HepG2 (cell line): ENCODE data around the gene GJD3. TPM values are rescaled to one million over a fixed set of nuclear protein-coding genes. Genes with fewer than 3 reads are reported as not detected.
A peak's percentile ranks its signal among the peaks of the same experiment; 100 is the strongest.

Experiments used
- ATAC-seq: fragments of 200-7000 bp; cut with Tn5 transposase; 3 replicates; pipeline ENCODE4 v1.9.1; 2020; ENCODE audit warnings: mild to moderate bottlenecking, moderate library complexity
- BruUV-seq: library from RNA; stranded (reverse); fragments of 400-500 nt; replicated peaks from 2 replicates; lab custom pipeline; 2021; lab: Mats Ljungman, UMichigan
- CTCF ChIA-PET: fragments of 300-600 bp; formaldehyde crosslinking; extraction: SDS; loops from one replicate; lab custom pipeline; 2021; ENCODE audit warnings: low total read pairs, inconsistent platforms, low intra/inter-chr PET ratio; lab: Yijun Ruan, JAX
- POLR2A ChIA-PET: fragments of 350-600 bp; sonication (Branson Sonifier 250); formaldehyde crosslinking; loops from one replicate; lab custom pipeline; 2020; ENCODE audit warnings: antibody characterized with exemption, inconsistent platforms; lab: Yijun Ruan, JAX
- DNase-seq: peaks from one replicate; pipeline ENCODE4 v3.0.0-alpha.2; 2015; ENCODE audit warnings: low spot score
- FAIRE-seq: peaks from 3 replicates; lab custom pipeline; 2011; peaks lifted over from hg19 to GRCh38; lab: Jason Lieb, UNC
- H2AFZ ChIP-seq: one replicate; pipeline ENCODE4 v1.6.1; 2011; ENCODE audit warnings: low read length, inconsistent platforms
- H3K27ac ChIP-seq: fragments of 300-600 bp; 3 replicates; pipeline ENCODE4 v1.8.0; 2011; ENCODE audit warnings: mixed run types, mild to moderate bottlenecking, mixed read lengths, low read length, inconsistent platforms; ENCODE audit not compliant: insufficient read depth; ENCODE audit errors: extremely low read length
- H3K27me3 ChIP-seq, 2 experiments: fragments of 200-600 bp in 1 of 2; 2 replicates in 1 of 2; 3 replicates in 1 of 2; pipeline versions ENCODE4 v1.6.0 to v1.8.0; 2011; ENCODE audit warnings: low read length in 2 of 2, mild to moderate bottlenecking in 2 of 2, moderate library complexity in 2 of 2, inconsistent platforms in 1 of 2; ENCODE audit not compliant: insufficient read depth in 2 of 2, control insufficient read depth in 1 of 2
- H3K36me3 ChIP-seq, 2 experiments: fragments of 200-600 bp in 1 of 2; replicated peaks in 1 of 2; 2 replicates in 1 of 2; 3 replicates in 1 of 2; pipeline versions ENCODE4 v1.5.1 to v1.8.0; 2011; ENCODE audit warnings: low read length in 2 of 2, inconsistent platforms in 1 of 2; ENCODE audit not compliant: insufficient read depth in 2 of 2, control insufficient read depth in 1 of 2
- H3K4me1 ChIP-seq: 2 replicates; pipeline ENCODE4 v1.5.1; 2012; ENCODE audit warnings: low read length, inconsistent platforms; ENCODE audit not compliant: insufficient read depth
- H3K4me2 ChIP-seq: 2 replicates; pipeline ENCODE4 v1.6.0; 2011; ENCODE audit warnings: low read depth, low read length, inconsistent platforms
- H3K4me3 ChIP-seq, 3 experiments: fragments of 200-600 bp in 1 of 3; sonication (generic), shearing (Covaris generic) in 1 of 3; replicated peaks in 1 of 3; 2 replicates each; pipeline ENCODE4 v1.5.1; 2011 to 2016; ENCODE audit warnings: low read length in 3 of 3, inconsistent platforms in 2 of 3, low read depth in 2 of 3, mild to moderate bottlenecking in 2 of 3, control low read depth in 1 of 3, mixed read lengths in 1 of 3; ENCODE audit not compliant: insufficient read depth in 1 of 3
- H3K79me2 ChIP-seq: one replicate; pipeline ENCODE4 v1.6.1; 2011; ENCODE audit warnings: low read length, inconsistent platforms; ENCODE audit not compliant: insufficient read depth
- H3K9ac ChIP-seq: 2 replicates; pipeline ENCODE4 v1.6.0; 2011; ENCODE audit warnings: mild to moderate bottlenecking, low read depth, low read length, inconsistent platforms; ENCODE audit not compliant: insufficient read depth
- H3K9me3 ChIP-seq: 2 replicates; pipeline ENCODE4 v1.5.1; 2012; ENCODE audit warnings: mild to moderate bottlenecking, low read length
- H4K20me1 ChIP-seq: 2 replicates; pipeline ENCODE4 v1.6.0; 2011; ENCODE audit warnings: inconsistent platforms, mild to moderate bottlenecking, low read length, moderate library complexity; ENCODE audit not compliant: insufficient read depth
- ZBED4 ChIP-seq: sonication (generic); formaldehyde crosslinking; IDR thresholded peaks from 2 replicates; pipeline ENCODE4 v1.4.0; 2020; ENCODE audit warnings: missing genetic modification reagents, borderline replicate concordance
- ZFX ChIP-seq: sonication (generic); formaldehyde crosslinking; IDR thresholded peaks from 2 replicates; pipeline ENCODE4 v1.4.0; 2020; ENCODE audit warnings: mild to moderate bottlenecking, low read depth, missing genetic modification reagents, moderate library complexity
- ZSCAN25 ChIP-seq: sonication (generic); formaldehyde crosslinking; IDR thresholded peaks from 2 replicates; pipeline ENCODE4 v1.8.0; 2022; ENCODE audit warnings: mild to moderate bottlenecking, missing genetic modification reagents
- WGBS: methylation state at CpG from one replicate; pipeline ENCODE4 v1.1.6; 2017; ENCODE audit warnings: low lambda C conversion rate; 5-methylcytosine and 5-hydroxymethylcytosine counted together
- in situ Hi-C: cut with HindIII; loops from 2 replicates; pipeline ENCODE4 v1.10.0; 2017; ENCODE audit warnings: low pct_unique_long_range_greater_than_20kb; ENCODE audit not compliant: extremely low pct_ligation_motif_present
- intact Hi-C: fragments of 100-400 bp; cut with micrococcal nuclease; formaldehyde crosslinking; loops from one replicate; pipeline ENCODE4 v1.10.0; 2022; ENCODE audit not compliant: unreplicated experiment
- polyA plus RNA-seq, 8 experiments: library from polyadenylated mRNA; depleted of rRNA in 3 of 8; stranded (reverse) in 7 of 8; unstranded in 1 of 8; fragments of >200 nt; fragmentation: Illumina TruSeq in 4 of 8; extraction: Trizol in 4 of 8; gene quantifications; 2 replicates each; pipeline versions ENCODE4 v1.2.1 to v1.2.3, GENCODE V29; 2011 to 2016; ENCODE audit warnings: low read depth in 4 of 8, missing spikeins in 1 of 8, mixed read lengths in 1 of 8; ENCODE audit not compliant: insufficient read depth in 1 of 8
- total RNA-seq, 5 experiments: library from RNA; depleted of rRNA; stranded (reverse); fragments of >200 nt; fragmentation: Illumina TruSeq; extraction: Trizol; gene quantifications; 2 replicates each; pipeline ENCODE4 v1.2.3, GENCODE V29; 2016; ENCODE audit warnings: low read depth in 1 of 5
- TF ChIP-seq, protein P1 (sequence below): sonication (generic); formaldehyde crosslinking; IDR thresholded peaks from 2 replicates; pipeline ENCODE4 v1.8.0; 2022; ENCODE audit warnings: missing genetic modification reagents, mild to moderate bottlenecking, inconsistent platforms, borderline replicate concordance
- TF ChIP-seq, protein P2 (sequence below): IDR thresholded peaks from 2 replicates; pipeline ENCODE4 v1.6.1; 2012; ENCODE audit warnings: inconsistent platforms
- TF ChIP-seq, protein P3 (sequence below): sonication (generic); formaldehyde crosslinking; IDR thresholded peaks from 2 replicates; pipeline ENCODE4 v1.4.0; 2020; ENCODE audit warnings: missing genetic modification reagents
- TF ChIP-seq, protein P4 (sequence below): IDR thresholded peaks from 2 replicates; pipeline ENCODE4 v1.6.1; 2016
- TF ChIP-seq, protein P5 (sequence below): sonication (generic); formaldehyde crosslinking; IDR thresholded peaks from 2 replicates; pipeline ENCODE4 v1.8.0; 2022; ENCODE audit warnings: mild to moderate bottlenecking, missing genetic modification reagents, moderate library complexity
- TF ChIP-seq, protein P6 (sequence below): sonication (generic); formaldehyde crosslinking; IDR thresholded peaks from 2 replicates; pipeline ENCODE4 v1.5.1; 2020; ENCODE audit warnings: mild to moderate bottlenecking, missing genetic modification reagents, moderate library complexity

GJD3 gene
- total and polyA plus RNA-seq, 2 of the 13 experiments (the other 11 are each of a cell fraction or from before 2014, with no cell fraction given) = not detected

DNA sequence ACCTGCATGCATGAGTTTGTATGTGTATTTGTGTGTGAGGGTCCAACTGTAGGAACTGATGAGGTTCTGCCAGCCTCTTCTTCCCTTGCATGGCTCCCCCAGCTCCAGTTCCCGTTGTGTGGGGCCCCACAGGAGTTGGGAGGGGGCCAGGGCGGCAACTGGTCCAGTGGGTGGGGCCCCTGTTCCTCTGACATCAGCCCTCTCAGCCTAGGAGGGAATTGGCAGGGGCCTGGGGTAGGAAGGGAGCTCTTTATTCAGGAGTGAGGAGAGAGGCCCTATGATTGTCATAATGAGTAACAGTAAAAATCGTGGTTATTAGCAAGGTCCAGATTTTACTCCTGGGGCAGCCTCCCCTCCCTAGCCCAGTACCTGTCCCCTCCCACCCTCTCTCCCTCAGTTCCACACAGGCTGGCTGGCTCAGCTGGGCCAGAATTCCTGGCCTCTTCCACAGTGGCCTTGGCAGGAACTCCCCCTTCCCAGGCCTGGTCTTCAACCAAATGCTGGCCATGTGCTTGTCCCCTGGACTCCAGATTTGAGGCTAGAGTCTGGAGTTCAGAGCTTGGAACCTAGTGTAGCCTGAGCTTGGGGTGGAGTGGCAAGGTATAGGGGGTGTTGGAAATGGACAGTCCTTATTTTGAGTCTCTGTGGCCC lies 36.7 kb downstream of the GJD3 start:
- H3K9ac ChIP-seq = no peak overlapping the region
- intact Hi-C loops (no loop called here), in situ Hi-C loops (no loop called here)
- POLR2A ChIA-PET = interaction anchor here (0.7 to 5.3 kb wide), 5 partner anchors 9 to 26 kb away, joined by 3 to 48 read pairs (median 3); no protein-coding TSS in a partner anchor
- H2AFZ ChIP-seq = no peak overlapping the region
- no peaks in the 10 kb centered on the region for H3K9me3 ChIP-seq
- H3K4me2 ChIP-seq = no peak overlapping the region
- H3K27me3 ChIP-seq = no peaks in the 10 kb centered on the region
- H4K20me1 ChIP-seq = peaks cover 36% of the 10 kb centered on the region
- BruUV-seq = no TSS peak
- H3K4me3 ChIP-seq = no peak overlapping the region
- FAIRE-seq = no peak
- WGBS = 50% methylated on average over 3 of the region's 3 CpGs
- peaks cover 0 to 6% of the 10 kb centered on the region in 2 experiments; a peak in 1 of 5 replicates for H3K36me3 ChIP-seq
- ATAC-seq = no peak
- no peak for DNase-seq
- H3K27ac ChIP-seq = no peak overlapping the region
- H3K4me1 ChIP-seq = peaks cover 80% of the 10 kb centered on the region
- H3K79me2 ChIP-seq = peaks cover 19% of the 10 kb centered on the region
- CTCF ChIA-PET = interaction anchor here (0.6 kb wide), 1 partner anchor 176 kb away, joined by 3 read pairs; no protein-coding TSS in a partner anchor
- TF ChIP-seq, protein P1, sequence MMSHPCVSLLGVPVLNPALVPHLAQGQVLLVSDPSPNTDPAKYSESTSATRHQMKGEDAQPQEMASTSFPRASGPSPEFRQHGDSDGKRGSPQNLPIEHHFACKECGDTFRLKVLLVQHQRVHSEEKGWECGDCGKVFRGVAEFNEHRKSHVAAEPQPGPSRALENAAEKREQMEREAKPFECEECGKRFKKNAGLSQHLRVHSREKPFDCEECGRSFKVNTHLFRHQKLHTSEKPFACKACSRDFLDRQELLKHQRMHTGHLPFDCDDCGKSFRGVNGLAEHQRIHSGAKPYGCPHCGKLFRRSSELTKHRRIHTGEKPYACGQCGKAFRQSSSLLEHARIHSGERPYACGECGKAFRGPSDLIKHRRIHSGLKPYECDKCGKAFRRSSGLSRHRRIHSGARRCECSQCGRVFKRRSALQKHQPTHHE = no peak
- TF ChIP-seq ZFX (CRISPR knock-in tag) = peak; percentile 34; the same call in 1 of the 2 replicates
- no peak for TF ChIP-seq ZBED4 (CRISPR knock-in tag)
- TF ChIP-seq, protein P2, sequence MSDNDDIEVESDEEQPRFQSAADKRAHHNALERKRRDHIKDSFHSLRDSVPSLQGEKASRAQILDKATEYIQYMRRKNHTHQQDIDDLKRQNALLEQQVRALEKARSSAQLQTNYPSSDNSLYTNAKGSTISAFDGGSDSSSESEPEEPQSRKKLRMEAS = peak; percentile 57
- TF ChIP-seq, protein P3, sequence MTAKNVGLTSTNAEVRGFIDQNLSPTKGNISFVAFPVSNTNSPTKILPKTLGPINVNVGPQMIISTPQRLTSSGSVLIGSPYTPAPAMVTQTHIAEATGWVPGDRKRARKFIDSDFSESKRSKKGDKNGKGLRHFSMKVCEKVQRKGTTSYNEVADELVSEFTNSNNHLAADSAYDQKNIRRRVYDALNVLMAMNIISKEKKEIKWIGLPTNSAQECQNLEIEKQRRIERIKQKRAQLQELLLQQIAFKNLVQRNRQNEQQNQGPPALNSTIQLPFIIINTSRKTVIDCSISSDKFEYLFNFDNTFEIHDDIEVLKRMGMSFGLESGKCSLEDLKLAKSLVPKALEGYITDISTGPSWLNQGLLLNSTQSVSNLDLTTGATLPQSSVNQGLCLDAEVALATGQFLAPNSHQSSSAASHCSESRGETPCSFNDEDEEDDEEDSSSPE (CRISPR knock-in tag) = peak; percentile 39; the same call in 1 of the 2 replicates
- TF ChIP-seq, protein P4, sequence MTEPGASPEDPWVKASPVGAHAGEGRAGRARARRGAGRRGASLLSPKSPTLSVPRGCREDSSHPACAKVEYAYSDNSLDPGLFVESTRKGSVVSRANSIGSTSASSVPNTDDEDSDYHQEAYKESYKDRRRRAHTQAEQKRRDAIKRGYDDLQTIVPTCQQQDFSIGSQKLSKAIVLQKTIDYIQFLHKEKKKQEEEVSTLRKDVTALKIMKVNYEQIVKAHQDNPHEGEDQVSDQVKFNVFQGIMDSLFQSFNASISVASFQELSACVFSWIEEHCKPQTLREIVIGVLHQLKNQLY (CRISPR knock-in tag) = no peak
- TF ChIP-seq ZSCAN25 (CRISPR knock-in tag) = no peak
- TF ChIP-seq, protein P5, sequence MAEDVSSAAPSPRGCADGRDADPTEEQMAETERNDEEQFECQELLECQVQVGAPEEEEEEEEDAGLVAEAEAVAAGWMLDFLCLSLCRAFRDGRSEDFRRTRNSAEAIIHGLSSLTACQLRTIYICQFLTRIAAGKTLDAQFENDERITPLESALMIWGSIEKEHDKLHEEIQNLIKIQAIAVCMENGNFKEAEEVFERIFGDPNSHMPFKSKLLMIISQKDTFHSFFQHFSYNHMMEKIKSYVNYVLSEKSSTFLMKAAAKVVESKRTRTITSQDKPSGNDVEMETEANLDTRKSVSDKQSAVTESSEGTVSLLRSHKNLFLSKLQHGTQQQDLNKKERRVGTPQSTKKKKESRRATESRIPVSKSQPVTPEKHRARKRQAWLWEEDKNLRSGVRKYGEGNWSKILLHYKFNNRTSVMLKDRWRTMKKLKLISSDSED (CRISPR knock-in tag) = no peak
- TF ChIP-seq, protein P6, sequence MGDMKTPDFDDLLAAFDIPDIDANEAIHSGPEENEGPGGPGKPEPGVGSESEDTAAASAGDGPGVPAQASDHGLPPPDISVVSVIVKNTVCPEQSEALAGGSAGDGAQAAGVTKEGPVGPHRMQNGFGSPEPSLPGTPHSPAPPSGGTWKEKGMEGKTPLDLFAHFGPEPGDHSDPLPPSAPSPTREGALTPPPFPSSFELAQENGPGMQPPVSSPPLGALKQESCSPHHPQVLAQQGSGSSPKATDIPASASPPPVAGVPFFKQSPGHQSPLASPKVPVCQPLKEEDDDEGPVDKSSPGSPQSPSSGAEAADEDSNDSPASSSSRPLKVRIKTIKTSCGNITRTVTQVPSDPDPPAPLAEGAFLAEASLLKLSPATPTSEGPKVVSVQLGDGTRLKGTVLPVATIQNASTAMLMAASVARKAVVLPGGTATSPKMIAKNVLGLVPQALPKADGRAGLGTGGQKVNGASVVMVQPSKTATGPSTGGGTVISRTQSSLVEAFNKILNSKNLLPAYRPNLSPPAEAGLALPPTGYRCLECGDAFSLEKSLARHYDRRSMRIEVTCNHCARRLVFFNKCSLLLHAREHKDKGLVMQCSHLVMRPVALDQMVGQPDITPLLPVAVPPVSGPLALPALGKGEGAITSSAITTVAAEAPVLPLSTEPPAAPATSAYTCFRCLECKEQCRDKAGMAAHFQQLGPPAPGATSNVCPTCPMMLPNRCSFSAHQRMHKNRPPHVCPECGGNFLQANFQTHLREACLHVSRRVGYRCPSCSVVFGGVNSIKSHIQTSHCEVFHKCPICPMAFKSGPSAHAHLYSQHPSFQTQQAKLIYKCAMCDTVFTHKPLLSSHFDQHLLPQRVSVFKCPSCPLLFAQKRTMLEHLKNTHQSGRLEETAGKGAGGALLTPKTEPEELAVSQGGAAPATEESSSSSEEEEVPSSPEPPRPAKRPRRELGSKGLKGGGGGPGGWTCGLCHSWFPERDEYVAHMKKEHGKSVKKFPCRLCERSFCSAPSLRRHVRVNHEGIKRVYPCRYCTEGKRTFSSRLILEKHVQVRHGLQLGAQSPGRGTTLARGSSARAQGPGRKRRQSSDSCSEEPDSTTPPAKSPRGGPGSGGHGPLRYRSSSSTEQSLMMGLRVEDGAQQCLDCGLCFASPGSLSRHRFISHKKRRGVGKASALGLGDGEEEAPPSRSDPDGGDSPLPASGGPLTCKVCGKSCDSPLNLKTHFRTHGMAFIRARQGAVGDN (CRISPR knock-in tag) = peak; percentile 62
